K562 (cell line): ENCODE data around the gene TMEM19. TPM values are rescaled to one million over a fixed set of nuclear protein-coding genes. Genes with fewer than 3 reads are reported as not detected.
A peak's percentile ranks its signal among the peaks of the same experiment; 100 is the strongest.

Source experiments
- ARID1B ChIP-seq: fragments of 450-650 bp; IDR thresholded peaks from 2 replicates; pipeline ENCODE4 v1.6.1; 2016; ENCODE audit warnings: antibody characterized with exemption, mild to moderate bottlenecking, inconsistent platforms
- E4F1 ChIP-seq: fragments of 250-450 bp; sonication (Bioruptor Pico); IDR thresholded peaks from 2 replicates; pipeline ENCODE4 v1.5.0; 2021; ENCODE audit warnings: mild to moderate bottlenecking, borderline replicate concordance
- HDAC8 ChIP-seq: fragments of 450-650 bp; IDR thresholded peaks from 2 replicates; pipeline ENCODE4 v1.6.1; 2016; ENCODE audit warnings: mild to moderate bottlenecking, missing genetic modification characterization, moderate library complexity, missing compliant biosample characterization
- JUN ChIP-seq, 2 experiments: sonication (generic) in 1 of 2; formaldehyde crosslinking in 1 of 2; IDR thresholded peaks; 2 replicates each; pipeline versions ENCODE4 v1.6.1 to v1.8.0; 2012 to 2022; ENCODE audit warnings: borderline replicate concordance in 2 of 2, mild to moderate bottlenecking in 2 of 2, improper control_type of control experiment in 1 of 2, low read depth in 1 of 2, low read length in 1 of 2, missing genetic modification reagents in 1 of 2
- NR1H2 ChIP-seq: sonication (generic); formaldehyde crosslinking; IDR thresholded peaks from 2 replicates; pipeline ENCODE4 v1.4.0; 2020; ENCODE audit warnings: mild to moderate bottlenecking, missing genetic modification reagents
- PHB ChIP-seq: fragments of 250-450 bp; sonication (Bioruptor Pico); IDR thresholded peaks from 2 replicates; pipeline ENCODE4 v1.5.0; 2021
- RNF219 ChIP-seq: fragments of 250-450 bp; sonication (Bioruptor Pico); IDR thresholded peaks from 2 replicates; pipeline ENCODE4 v1.5.0; 2022; ENCODE audit warnings: mild to moderate bottlenecking
- SLC30A9 ChIP-seq: fragments of 250-450 bp; sonication (Bioruptor Pico); IDR thresholded peaks from 2 replicates; pipeline ENCODE4 v1.8.0; 2022; ENCODE audit warnings: mild to moderate bottlenecking, moderate library complexity
- SOX6 ChIP-seq: fragments of 450-650 bp; IDR thresholded peaks from 2 replicates; pipeline ENCODE4 v1.6.1; 2014; ENCODE audit warnings: mild to moderate bottlenecking
- STAT5A ChIP-seq: IDR thresholded peaks from 2 replicates; pipeline ENCODE4 v1.6.1; 2012; ENCODE audit warnings: low read length, inconsistent platforms, borderline replicate concordance
- SUPT5H ChIP-seq: fragments of 450-650 bp; IDR thresholded peaks from 2 replicates; pipeline ENCODE4 v1.6.1; 2016
- TAF9B ChIP-seq: fragments of 450-650 bp; IDR thresholded peaks from 2 replicates; pipeline ENCODE4 v1.6.1; 2018; ENCODE audit warnings: mild to moderate bottlenecking; ENCODE audit not compliant: partially characterized antibody
- ZBTB11 ChIP-seq, 3 experiments: fragments of 200-800 bp in 1 of 3; fragments of 250-450 bp in 1 of 3; fragments of 450-650 bp in 1 of 3; sonication (Bioruptor Pico) in 1 of 3; sonication (Bioruptor generic) in 1 of 3; formaldehyde crosslinking in 1 of 3; IDR thresholded peaks; 2 replicates each; pipeline versions ENCODE4 v1.6.1 to v1.8.0; 2016 to 2022; ENCODE audit warnings: mild to moderate bottlenecking in 2 of 3, missing genetic modification characterization in 2 of 3, missing compliant biosample characterization in 1 of 3, moderate library complexity in 1 of 3
- ZNF134 ChIP-seq: fragments of 250-450 bp; sonication (Bioruptor Pico); conservative IDR thresholded peaks from 2 replicates; pipeline ENCODE4 v1.4.0; 2020
- ZNF184 ChIP-seq: sonication (generic); formaldehyde crosslinking; IDR thresholded peaks from 2 replicates; pipeline ENCODE4 v1.5.0; 2020; ENCODE audit warnings: missing genetic modification reagents
- ZNF280A ChIP-seq: fragments of 450-650 bp; IDR thresholded peaks from 2 replicates; pipeline ENCODE4 v1.6.1; 2018; ENCODE audit warnings: mild to moderate bottlenecking, low read depth; ENCODE audit not compliant: partially characterized antibody
- ZNF707 ChIP-seq: fragments of 250-450 bp; sonication (Bioruptor Pico); conservative IDR thresholded peaks from 2 replicates; pipeline ENCODE4 v1.8.0; 2022; ENCODE audit warnings: inconsistent platforms, mild to moderate bottlenecking, moderate library complexity
- polyA plus RNA-seq, 8 experiments: library from polyadenylated mRNA; depleted of rRNA in 4 of 8; stranded (reverse) in 5 of 8; unstranded in 3 of 8; fragments of >200 nt; fragmentation: Nextera tagmentation in 2 of 8; fragmentation: Illumina TruSeq in 1 of 8; extraction: Ambion mirVana in 2 of 8; extraction: Trizol in 1 of 8; gene quantifications; 2 replicates each; pipeline versions ENCODE4 v1.2.1 to v1.2.3, GENCODE V29; 2011 to 2014; ENCODE audit warnings: inconsistent platforms in 1 of 8, missing spikeins in 1 of 8
- total RNA-seq, 7 experiments: library from RNA; depleted of rRNA in 6 of 7; stranded (reverse); fragments of >200 nt in 6 of 7; fragmentation: Illumina TruSeq in 2 of 7; extraction: Trizol in 2 of 7; gene quantifications; 2 replicates each; pipeline versions ENCODE4 v1.2.1 to v1.2.3, GENCODE V29; 2011 to 2021; ENCODE audit warnings: low replicate concordance in 1 of 7

The TMEM19 gene
- total and polyA plus RNA-seq, 9 of the 15 experiments (the other 6 are each of a cell fraction or from before 2014, with no cell fraction given) = 8.2 to 24.2 (median 17.2) TPM

- TF ChIP-seq PHB (CRISPR knock-in tag) (no peak), SUPT5H (no peak), SLC30A9 (no peak), STAT5A (no peak), ZNF707 (CRISPR knock-in tag) (no peak), SOX6 (no peak), HDAC8 (tag) (no peak), JUN (IDR thresholded peaks at IDR 0.05; ENCODE audit: borderline replicate concordance, low read depth, low read length) (0 out of 2 replicates have a peak, but pooled peaks have one; percentile 30), JUN (CRISPR knock-in tag; IDR thresholded peaks at IDR 0.05; ENCODE audit: borderline replicate concordance) (no peak), ZNF280A (no peak), ZNF184 (no peak), ZBTB11 (CRISPR knock-in tag; IDR thresholded peaks at IDR 0.05) (no peak), RNF219 (CRISPR knock-in tag) (no peak), NR1H2 (no peak), E4F1 (CRISPR knock-in tag) (no peak), ZNF134 (CRISPR knock-in tag) (no peak), TAF9B (no peak), ARID1B (0 out of 2 replicates have a peak, but pooled peaks have one; percentile 18)
These were observed 24.6 kb downstream of the TMEM19 start (continued) for GRCh38 chr12:71710276-71711125.
